Central memory CD8-positive, alpha-beta T cell (primary cell): ENCODE results near the gene CLIC5.

ENCODE experiments used
- ATAC-seq: fragments of 150-1000 bp; cut with Tn5 transposase; replicated peaks from 2 replicates; pipeline ENCODE4 v1.10.0; 2022; ENCODE audit warnings: mild to moderate bottlenecking, moderate FRiP score, moderate number of reproducible peaks; ENCODE audit not compliant: poor library complexity, severe bottlenecking; ENCODE audit errors: extremely low read depth
- DNase-seq, 2 donors: peaks; one replicate each; pipeline ENCODE4 v3.0.0; 2021; ENCODE audit warnings: low spot score in 2 of 2
- H3K27ac Mint-ChIP-seq: one replicate; pipeline ENCODE4 v1.8.0; 2022; ENCODE audit warnings: low read depth, mild to moderate bottlenecking, moderate library complexity, mixed read lengths
- H3K27me3 Mint-ChIP-seq: one replicate; pipeline ENCODE4 v1.8.0; 2022; ENCODE audit warnings: mixed read lengths
- H3K36me3 Mint-ChIP-seq: one replicate; pipeline ENCODE4 v1.8.0; 2022; ENCODE audit warnings: mild to moderate bottlenecking, moderate library complexity, mixed read lengths; ENCODE audit not compliant: insufficient read depth
- H3K4me1 Mint-ChIP-seq: one replicate; pipeline ENCODE4 v1.8.0; 2022; ENCODE audit warnings: mixed read lengths
- H3K4me3 Mint-ChIP-seq: one replicate; pipeline ENCODE4 v1.8.0; 2022; ENCODE audit warnings: mild to moderate bottlenecking, moderate library complexity, mixed read lengths
- H3K9me3 Mint-ChIP-seq: one replicate; pipeline ENCODE4 v1.8.0; 2022; ENCODE audit warnings: mixed read lengths

Gene CLIC5

DNA sequence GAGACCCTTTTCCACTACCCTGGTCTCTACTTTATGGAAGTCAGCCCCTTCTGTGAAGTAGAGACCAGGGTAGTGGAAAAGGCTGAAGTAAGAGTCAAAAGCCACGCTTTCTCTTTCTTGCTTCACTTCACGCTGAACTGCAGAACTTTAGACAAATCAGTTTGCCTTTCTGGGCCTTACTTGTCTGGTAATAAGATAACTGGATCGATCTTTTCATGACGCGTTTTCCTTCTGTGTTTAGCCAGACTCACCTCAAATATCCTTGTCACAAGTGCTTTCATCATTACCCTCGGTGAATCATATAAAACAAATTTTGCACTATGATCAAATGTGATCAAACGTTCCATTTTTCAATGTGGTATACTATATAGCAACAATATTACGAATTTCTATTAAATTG lies 170.7 kb downstream of the CLIC5 start:
- Mint-ChIP-seq H3K9me3 (no peaks in the 10 kb centered on the region), H3K27ac (no peak overlapping the region), H3K4me3 (no peak overlapping the region), H3K36me3 (no peaks in the 10 kb centered on the region), H3K27me3 (no peaks in the 10 kb centered on the region), H3K4me1 (no peaks in the 10 kb centered on the region)
- DNase-seq (no peak), ATAC-seq (no peak)

DNA sequence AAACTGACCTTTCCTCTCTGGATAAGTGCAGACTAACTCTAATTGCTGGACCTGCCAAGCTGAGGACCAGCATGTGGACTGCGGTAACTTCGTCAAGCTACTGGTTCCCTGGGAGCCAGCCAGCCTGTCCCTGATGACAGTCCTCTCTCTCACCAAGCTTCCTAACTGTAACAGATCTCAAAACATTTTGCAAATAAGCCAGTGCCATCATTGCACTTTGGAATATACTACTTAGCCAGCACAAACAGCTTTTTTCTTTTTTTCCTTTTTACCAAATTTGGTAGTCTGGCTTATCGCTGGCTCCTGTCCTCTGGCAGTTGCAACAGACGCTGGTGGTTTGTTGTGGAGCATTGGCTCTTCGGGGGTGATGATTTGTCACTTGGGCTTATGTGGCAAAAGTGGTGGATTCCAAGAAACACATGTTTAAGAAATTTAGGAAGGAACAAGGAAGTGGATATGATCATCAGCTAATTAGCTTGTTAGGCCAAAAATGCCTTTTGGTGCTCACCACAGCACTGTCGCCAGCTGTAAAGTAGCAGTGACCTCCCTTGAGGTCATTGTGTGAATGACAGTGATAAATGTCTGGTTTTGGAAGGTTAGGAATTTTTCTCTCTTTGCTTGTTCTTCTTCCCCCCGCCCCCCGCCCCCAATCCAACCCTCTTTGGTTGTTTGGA lies 171.7 kb downstream of the CLIC5 start:
- ATAC-seq (no peak), DNase-seq (no peak)
- Mint-ChIP-seq H3K4me1 (no peaks in the 10 kb centered on the region), H3K36me3 (no peaks in the 10 kb centered on the region), H3K27ac (no peak overlapping the region), H3K4me3 (no peak overlapping the region), H3K27me3 (no peaks in the 10 kb centered on the region), H3K9me3 (no peaks in the 10 kb centered on the region)

DNA sequence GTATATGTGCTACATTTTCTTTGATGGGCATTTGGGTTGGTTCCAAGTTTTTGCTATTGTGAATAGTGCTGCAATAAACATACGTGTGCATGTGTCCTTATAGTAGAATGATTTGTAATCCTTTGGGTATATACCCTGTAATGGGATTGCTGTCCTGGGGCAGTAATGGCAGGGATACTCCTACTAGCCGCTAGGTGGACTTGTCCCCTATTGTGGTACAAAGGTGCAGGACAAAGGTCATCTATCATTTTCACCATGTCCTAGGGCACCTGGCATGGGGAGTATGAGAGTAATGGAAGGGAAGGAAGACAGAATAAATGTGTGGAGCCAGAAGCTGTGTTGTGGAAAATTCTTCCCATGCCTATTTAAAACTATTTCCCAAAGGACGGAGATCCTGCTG lies 174.6 kb downstream of the CLIC5 start:
- Mint-ChIP-seq H3K9me3 (no peaks in the 10 kb centered on the region), H3K27me3 (no peaks in the 10 kb centered on the region), H3K36me3 (no peaks in the 10 kb centered on the region), H3K27ac (no peak overlapping the region), H3K4me3 (no peak overlapping the region), H3K4me1 (peaks cover 14% of the 10 kb centered on the region)
- ATAC-seq, result no peak
- no peak for DNase-seq

- peaks cover 14% of the 10 kb centered on the region for H3K4me1 Mint-ChIP-seq
- ATAC-seq (no peak), DNase-seq (no peak)
- no peaks in the 10 kb centered on the region for H3K27me3 Mint-ChIP-seq
- H3K36me3 Mint-ChIP-seq, result no peaks in the 10 kb centered on the region
- H3K9me3 Mint-ChIP-seq, result no peaks in the 10 kb centered on the region
- no peak overlapping the region for H3K4me3 Mint-ChIP-seq
- no peak overlapping the region for H3K27ac Mint-ChIP-seq
Measured at GRCh38 chr6:45838996-45839395, 176.7 kb downstream of the CLIC5 start.

DNA sequence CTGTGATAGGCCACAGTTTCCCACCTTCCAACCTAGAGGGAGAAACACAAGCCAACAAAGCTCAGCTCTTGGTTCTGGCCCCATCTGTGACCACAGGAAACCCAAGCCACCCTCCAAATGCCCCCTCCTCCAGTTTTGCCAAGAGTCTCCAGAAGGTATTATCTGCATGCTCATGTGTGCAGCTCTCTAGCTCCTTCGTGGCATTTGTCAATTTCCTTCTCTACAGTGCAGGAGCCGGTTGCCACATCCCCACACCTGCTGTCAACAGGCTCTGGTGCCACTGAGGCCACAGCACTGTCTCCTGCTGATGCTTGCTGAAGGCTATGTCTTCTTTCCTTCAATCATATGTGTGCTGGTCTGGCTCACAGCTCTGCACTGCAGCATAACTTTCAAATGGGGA lies 177.2 kb downstream of the CLIC5 start:
- Mint-ChIP-seq H3K4me3 (no peak overlapping the region), H3K27ac (no peak overlapping the region)

DNA sequence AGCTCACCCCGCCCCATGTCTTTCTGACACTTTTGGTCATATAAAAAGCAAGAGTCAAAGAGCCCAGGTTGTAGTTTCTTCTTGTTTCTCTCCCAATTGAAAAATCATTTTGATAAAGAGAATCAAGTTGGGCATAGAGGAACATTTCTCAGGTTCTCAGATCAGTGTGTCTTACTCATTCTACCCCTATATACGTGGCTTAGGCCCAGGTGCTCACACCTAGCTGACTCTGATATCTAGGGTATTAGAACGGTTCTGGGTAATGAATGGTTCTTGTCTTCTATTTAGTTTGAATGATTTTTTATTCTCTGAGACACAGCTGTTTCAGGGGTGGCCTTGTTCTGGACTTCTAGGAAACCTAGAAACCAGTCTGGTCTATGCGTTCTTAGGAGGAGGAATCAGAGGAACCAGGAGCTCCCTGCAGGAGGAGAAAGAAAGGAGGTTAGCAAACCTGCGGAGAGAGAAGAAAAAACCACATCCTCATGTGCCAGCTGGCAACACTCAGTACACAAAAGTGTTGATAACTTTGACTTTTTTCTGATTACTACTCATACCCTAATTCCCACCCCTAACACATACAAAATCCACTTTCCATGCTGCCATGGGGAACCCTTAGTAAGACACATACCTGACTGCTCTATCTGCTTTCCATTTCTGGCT lies 178.0 kb downstream of the CLIC5 start:
- no peaks in the 10 kb centered on the region for H3K27me3 Mint-ChIP-seq
- no peaks in the 10 kb centered on the region for H3K36me3 Mint-ChIP-seq
- H3K4me3 Mint-ChIP-seq, result no peak overlapping the region
- no peak overlapping the region for H3K27ac Mint-ChIP-seq
- H3K9me3 Mint-ChIP-seq, result no peaks in the 10 kb centered on the region
- no peak for ATAC-seq
- DNase-seq, result no peak
- peaks cover 14% of the 10 kb centered on the region for H3K4me1 Mint-ChIP-seq

More for the DNA sequence above, 177.2 kb downstream of the CLIC5 start:
- ATAC-seq, result no peak
- Mint-ChIP-seq H3K9me3 (no peaks in the 10 kb centered on the region), H3K4me1 (peaks cover 14% of the 10 kb centered on the region), H3K27me3 (no peaks in the 10 kb centered on the region), H3K36me3 (no peaks in the 10 kb centered on the region)
- no peak for DNase-seq

GRCh38 chr6:45836984-45837383 lies 178.7 kb downstream of the CLIC5 start:
- DNase-seq, result no peak
- Mint-ChIP-seq H3K4me1 (peaks cover 14% of the 10 kb centered on the region), H3K4me3 (no peak overlapping the region), H3K27ac (no peak overlapping the region), H3K36me3 (no peaks in the 10 kb centered on the region), H3K9me3 (no peaks in the 10 kb centered on the region), H3K27me3 (no peaks in the 10 kb centered on the region)
- ATAC-seq, result no peak

GRCh38 chr6:45836438-45836824 lies 179.2 kb downstream of the CLIC5 start:
- H3K4me1 Mint-ChIP-seq, result peaks cover 17% of the 10 kb centered on the region
- H3K27me3 Mint-ChIP-seq, result no peaks in the 10 kb centered on the region
- no peak overlapping the region for H3K27ac Mint-ChIP-seq
- H3K9me3 Mint-ChIP-seq, result no peaks in the 10 kb centered on the region
- no peak for DNase-seq
- no peak overlapping the region for H3K4me3 Mint-ChIP-seq
- H3K36me3 Mint-ChIP-seq, result peaks cover 3% of the 10 kb centered on the region
- no peak for ATAC-seq

DNA sequence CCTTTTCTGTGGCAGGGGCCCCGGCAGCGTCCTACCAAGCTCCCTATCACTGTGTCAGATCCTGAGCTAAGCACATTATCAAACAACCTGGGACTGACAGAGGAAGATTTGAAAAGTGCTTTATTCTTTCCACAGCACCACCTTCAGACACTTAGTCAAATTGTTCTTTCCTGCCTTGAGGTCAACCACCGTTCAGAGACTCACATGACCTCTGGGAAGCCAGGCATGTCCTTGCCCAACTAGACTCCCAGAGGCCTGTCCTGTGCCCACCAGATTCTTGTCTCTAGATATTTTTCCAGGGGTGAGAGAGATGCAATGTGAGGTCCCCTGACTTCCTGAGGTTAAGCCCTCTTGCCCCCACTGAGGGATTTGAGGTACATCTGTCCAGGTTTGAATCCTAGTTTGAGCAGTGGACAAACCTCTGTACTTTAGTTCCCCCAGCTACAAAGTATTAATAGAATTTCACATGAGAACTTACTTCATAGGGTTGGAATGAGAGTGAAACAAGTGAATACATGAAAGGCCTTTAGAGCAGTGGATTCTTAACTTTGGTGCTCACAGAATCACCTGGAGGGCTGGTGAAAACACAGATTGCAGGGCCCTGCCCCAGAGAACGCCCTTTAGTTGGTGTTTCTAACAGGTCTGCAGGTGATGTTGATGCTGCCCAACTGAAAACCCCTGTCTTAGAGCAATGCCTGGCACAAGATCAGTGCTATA lies 179.8 kb downstream of the CLIC5 start:
- H3K4me1 Mint-ChIP-seq, result peaks cover 22% of the 10 kb centered on the region
- H3K27ac Mint-ChIP-seq, result no peak overlapping the region
- no peak for DNase-seq

GRCh38 chr6:45832063-45832462 lies 183.6 kb downstream of the CLIC5 start:
- Mint-ChIP-seq H3K36me3 (peaks cover 4% of the 10 kb centered on the region), H3K4me1 (peaks cover 19% of the 10 kb centered on the region), H3K9me3 (no peaks in the 10 kb centered on the region), H3K27me3 (no peaks in the 10 kb centered on the region), H3K4me3 (no peak overlapping the region), H3K27ac (no peak overlapping the region)
- ATAC-seq (no peak), DNase-seq (no peak)

More for the DNA sequence above, 179.8 kb downstream of the CLIC5 start:
- Mint-ChIP-seq H3K27me3 (no peaks in the 10 kb centered on the region), H3K4me3 (no peak overlapping the region), H3K36me3 (peaks cover 4% of the 10 kb centered on the region), H3K9me3 (no peaks in the 10 kb centered on the region)
- no peak for ATAC-seq
